Naive thymus-derived CD4-positive, alpha-beta T cell (primary cell): ENCODE data around the gene CLIC4. TPM values are rescaled to one million over a fixed set of nuclear protein-coding genes. Genes with fewer than 3 reads are reported as not detected.
"Not testable (repeated sequence)": the region's sequence is repeated elsewhere in the genome, so short reads cannot be mapped to it uniquely, and the experiment has no call there.

Source experiments
- ATAC-seq: fragments of 150-1000 bp; cut with Tn5 transposase; 2 replicates; pipeline ENCODE4 v1.10.0; 2021; ENCODE audit warnings: mild to moderate bottlenecking, moderate library complexity
- CTCF ChIA-PET: fragments of 350-600 bp; sonication (Branson Sonifier 250); formaldehyde crosslinking; loops from one replicate; lab custom pipeline; 2021; ENCODE audit warnings: antibody characterized with exemption; lab: Charles Lee
- POLR2A ChIA-PET: fragments of 350-600 bp; sonication (Branson Sonifier 250); formaldehyde crosslinking; loops from one replicate; lab custom pipeline; 2021; ENCODE audit warnings: antibody characterized with exemption, inconsistent platforms; lab: Charles Lee
- DNase-seq, 9 donors: peaks; one replicate each; pipeline versions ENCODE4 v3.0.0 to v3.0.0-alpha.2; 2020 to 2022; ENCODE audit warnings: mixed read lengths in 1 of 9
- H3K27ac ChIP-seq: one replicate; pipeline ENCODE4 v1.7.0; 2013; ENCODE audit warnings: mild to moderate bottlenecking, low read depth, low read length, moderate library complexity
- H3K27me3 ChIP-seq, 2 donors: one replicate each; pipeline ENCODE4 v1.7.0; 2013; ENCODE audit warnings: low read length in 2 of 2, mild to moderate bottlenecking in 2 of 2, moderate library complexity in 2 of 2; ENCODE audit not compliant: control insufficient read depth in 2 of 2, insufficient read depth in 2 of 2
- H3K36me3 ChIP-seq, 3 experiments: 1 replicate in 2 of 3; 2 replicates in 1 of 3; pipeline ENCODE4 v1.7.0; 2013; ENCODE audit warnings: low read length in 3 of 3, mild to moderate bottlenecking in 3 of 3, moderate library complexity in 1 of 3; ENCODE audit not compliant: insufficient read depth in 3 of 3, control insufficient read depth in 2 of 3
- H3K4me1 ChIP-seq, 2 donors: one replicate each; pipeline ENCODE4 v1.7.0; 2013; ENCODE audit warnings: low read length in 2 of 2, mild to moderate bottlenecking in 2 of 2, moderate library complexity in 1 of 2; ENCODE audit not compliant: control insufficient read depth in 2 of 2, insufficient read depth in 2 of 2
- H3K4me3 ChIP-seq: 2 replicates; pipeline ENCODE4 v1.7.0; 2013; ENCODE audit warnings: mild to moderate bottlenecking, low read length
- H3K9me3 ChIP-seq, 3 experiments: 1 replicate in 2 of 3; 2 replicates in 1 of 3; pipeline ENCODE4 v1.7.0; 2013; ENCODE audit warnings: low read length in 3 of 3; ENCODE audit not compliant: control insufficient read depth in 2 of 3
- H3K27ac Mint-ChIP-seq, 9 donors: one replicate each; pipeline ENCODE4 v1.8.0; 2020 to 2022; ENCODE audit warnings: mixed read lengths in 9 of 9, mild to moderate bottlenecking in 8 of 9, moderate library complexity in 5 of 9, inconsistent platforms in 2 of 9
- H3K27me3 Mint-ChIP-seq, 5 donors: one replicate each; pipeline ENCODE4 v1.8.0; 2021 to 2022; ENCODE audit warnings: mixed read lengths in 5 of 5, mild to moderate bottlenecking in 1 of 5
- H3K36me3 Mint-ChIP-seq, 5 donors: one replicate each; pipeline ENCODE4 v1.8.0; 2020 to 2022; ENCODE audit warnings: mixed read lengths in 5 of 5, mild to moderate bottlenecking in 3 of 5, inconsistent platforms in 1 of 5
- H3K4me1 Mint-ChIP-seq, 7 donors: one replicate each; pipeline ENCODE4 v1.8.0; 2020 to 2022; ENCODE audit warnings: mixed read lengths in 7 of 7, mild to moderate bottlenecking in 3 of 7, inconsistent platforms in 1 of 7
- H3K4me3 Mint-ChIP-seq, 10 donors: one replicate each; pipeline ENCODE4 v1.8.0; 2020 to 2022; ENCODE audit warnings: mild to moderate bottlenecking in 10 of 10, mixed read lengths in 10 of 10, moderate library complexity in 6 of 10, inconsistent platforms in 2 of 10
- H3K9me3 Mint-ChIP-seq, 11 donors: one replicate each; pipeline ENCODE4 v1.8.0; 2020 to 2022; ENCODE audit warnings: mixed read lengths in 11 of 11, mild to moderate bottlenecking in 4 of 11, inconsistent platforms in 1 of 11, moderate library complexity in 1 of 11
- intact Hi-C, 2 donors: fragments of 100-400 bp; cut with micrococcal nuclease; formaldehyde crosslinking; loops; one replicate each; pipeline ENCODE4 v1.15.1; 2023
- polyA plus RNA-seq, 2 donors: library from polyadenylated mRNA; unstranded; fragments of 300-500 nt; fragmentation: Illumina TruSeq; gene quantifications; one replicate each; pipeline ENCODE4 v1.2.3, GENCODE V29; 2021
- total RNA-seq, 6 experiments: library from RNA in 5 of 6; stranded (reverse) in 5 of 6; gene quantifications; 1 replicate in 5 of 6; 2 replicates in 1 of 6; pipeline ENCODE4 v1.2.3 and lab custom pipeline; 2021 to 2026

CLIC4 gene
- total and polyA plus RNA-seq, 7 experiments from 2014 or later: 0.54 to 16.8 (median 1.7) TPM

GRCh38 chr1:24783713-24784112 lies 38.5 kb downstream of the CLIC4 start:
- no peaks in the 10 kb centered on the region for H3K36me3 Mint-ChIP-seq
- no peak overlapping the region for H3K4me3 ChIP-seq
- no peak overlapping the region for H3K27ac Mint-ChIP-seq
- H3K27ac ChIP-seq: no peak overlapping the region
- POLR2A ChIA-PET: no interaction called here
- ATAC-seq (no peak), DNase-seq (no peak)
- H3K4me1 Mint-ChIP-seq: peaks cover 0 to 2% (median 0%) of the 10 kb centered on the region in 7 donors
- no peaks in the 10 kb centered on the region for H3K27me3 Mint-ChIP-seq
- H3K9me3 ChIP-seq: no peaks in the 10 kb centered on the region
- H3K36me3 ChIP-seq: no peaks in the 10 kb centered on the region
- H3K9me3 Mint-ChIP-seq: no peaks in the 10 kb centered on the region
- no peaks in the 10 kb centered on the region for H3K4me1 ChIP-seq
- no peaks in the 10 kb centered on the region for H3K27me3 ChIP-seq
- H3K4me3 Mint-ChIP-seq: no peak overlapping the region
- CTCF ChIA-PET: no interaction called here
- intact Hi-C loops: no loop called here

- no peak overlapping the region for H3K4me3 Mint-ChIP-seq
- Histone ChIP-seq H3K9me3 (no peaks in the 10 kb centered on the region), H3K4me1 (no peaks in the 10 kb centered on the region), H3K4me3 (no peak overlapping the region), H3K36me3 (no peaks in the 10 kb centered on the region), H3K27me3 (no peaks in the 10 kb centered on the region), H3K27ac (no peak overlapping the region)
- no peaks in the 10 kb centered on the region for H3K9me3 Mint-ChIP-seq
- no peaks in the 10 kb centered on the region for H3K36me3 Mint-ChIP-seq
- ATAC-seq (no peak), DNase-seq (no peak)
- no peak overlapping the region for H3K27ac Mint-ChIP-seq
- CTCF ChIA-PET: no interaction called here
- intact Hi-C loops: no loop called here
- POLR2A ChIA-PET: no interaction called here
- H3K4me1 Mint-ChIP-seq: peaks cover 0 to 2% (median 0%) of the 10 kb centered on the region in 7 donors
- no peaks in the 10 kb centered on the region for H3K27me3 Mint-ChIP-seq
These were observed 40.9 kb downstream of the CLIC4 start for GRCh38 chr1:24786191-24786590.

DNA sequence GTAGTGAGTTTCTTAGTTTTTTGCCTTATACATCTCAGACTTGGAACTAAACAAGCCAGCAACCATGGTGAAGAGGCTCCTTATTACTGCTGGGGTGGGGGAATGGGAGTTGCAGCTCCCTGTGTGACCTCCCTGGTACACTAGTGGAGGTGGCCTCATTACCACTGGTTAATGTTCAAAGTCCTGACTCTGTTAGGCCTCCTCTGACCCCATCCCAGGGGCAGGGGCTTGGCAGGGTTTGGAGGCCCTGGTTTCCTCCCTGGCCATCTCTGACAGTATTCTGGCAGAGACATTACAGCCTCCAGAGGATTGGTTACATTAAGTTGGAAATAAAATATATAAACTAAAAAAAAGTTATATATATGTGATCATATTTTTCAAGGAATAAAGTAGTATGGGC lies 45.2 kb downstream of the CLIC4 start:
- no peaks in the 10 kb centered on the region for H3K36me3 Mint-ChIP-seq
- no peaks in the 10 kb centered on the region for H3K27me3 Mint-ChIP-seq
- DNase-seq: no peak
- H3K4me3 Mint-ChIP-seq: no peak overlapping the region
- CTCF ChIA-PET: no interaction called here
- H3K27ac ChIP-seq: no peak overlapping the region
- intact Hi-C loops: no loop called here
- no peaks in the 10 kb centered on the region for H3K27me3 ChIP-seq
- peaks cover 0 to 2% (median 0%) of the 10 kb centered on the region in 7 donors for H3K4me1 Mint-ChIP-seq
- H3K9me3 Mint-ChIP-seq: no peaks in the 10 kb centered on the region
- no peaks in the 10 kb centered on the region for H3K4me1 ChIP-seq
- H3K36me3 ChIP-seq: no peaks in the 10 kb centered on the region
- no peak overlapping the region for H3K27ac Mint-ChIP-seq
- no peak for ATAC-seq
- H3K9me3 ChIP-seq: no peaks in the 10 kb centered on the region
- POLR2A ChIA-PET: no interaction called here
- H3K4me3 ChIP-seq: no peak overlapping the region

GRCh38 chr1:24793447-24794129 lies 48.3 kb downstream of the CLIC4 start:
- POLR2A ChIA-PET: no interaction called here
- Mint-ChIP-seq H3K36me3 (peaks cover 0 to 10% (median 0%) of the 10 kb centered on the region in 5 donors), H3K4me3 (no peak overlapping the region), H3K27me3 (no peaks in the 10 kb centered on the region), H3K4me1 (no peaks in the 10 kb centered on the region), H3K9me3 (peaks cover 0 to 6% (median 0%) of the 10 kb centered on the region in 11 donors), H3K27ac (peak overlapping the region in 1 of 9 donors; percentile 20)
- no peak for DNase-seq
- Histone ChIP-seq H3K27me3 (no peaks in the 10 kb centered on the region), H3K27ac (no peak overlapping the region), H3K4me3 (no peak overlapping the region), H3K4me1 (no peaks in the 10 kb centered on the region), H3K9me3 (no peaks in the 10 kb centered on the region), H3K36me3 (no peaks in the 10 kb centered on the region)
- ATAC-seq: no peak
- intact Hi-C loops: no loop called here
- CTCF ChIA-PET: no interaction called here

DNA sequence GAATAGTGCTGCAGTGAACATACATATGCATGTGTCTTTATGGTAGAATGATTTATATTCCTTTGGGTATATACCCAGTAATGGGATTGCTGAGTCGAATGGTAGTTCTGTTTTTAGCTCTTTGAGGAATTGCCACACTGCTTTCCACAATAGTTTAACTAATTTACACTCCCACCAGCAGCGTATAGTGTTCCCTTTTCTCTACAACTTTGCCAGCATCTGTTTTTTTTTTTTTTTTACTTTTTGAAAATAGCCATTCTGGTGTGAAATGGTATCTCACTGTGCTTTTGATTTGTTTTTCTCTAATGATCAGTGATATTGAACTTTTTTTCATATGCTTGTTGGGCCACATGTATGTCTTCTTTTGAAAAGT lies 48.9 kb downstream of the CLIC4 start:
- H3K4me3 Mint-ChIP-seq, CTCF ChIA-PET, H3K36me3 Mint-ChIP-seq, H3K4me1 ChIP-seq, DNase-seq, H3K9me3 ChIP-seq, H3K27ac ChIP-seq, H3K4me1 Mint-ChIP-seq, H3K27me3 ChIP-seq, H3K9me3 Mint-ChIP-seq, H3K36me3 ChIP-seq, ATAC-seq, intact Hi-C loops, POLR2A ChIA-PET, H3K4me3 ChIP-seq, H3K27me3 Mint-ChIP-seq: not testable (repeated sequence)
- H3K27ac Mint-ChIP-seq: peak overlapping the region in 1 of 9 donors; percentile 20

- ChIA-PET CTCF (no interaction called here), POLR2A (no interaction called here)
- Mint-ChIP-seq H3K4me1 (no peaks in the 10 kb centered on the region), H3K4me3 (no peak overlapping the region), H3K27ac (no peak overlapping the region), H3K27me3 (no peaks in the 10 kb centered on the region), H3K36me3 (peaks cover 0 to 10% (median 0%) of the 10 kb centered on the region in 5 donors), H3K9me3 (peaks cover 0 to 6% (median 0%) of the 10 kb centered on the region in 11 donors)
- intact Hi-C loops: no loop called here
- H3K4me3 ChIP-seq: no peak overlapping the region
- ATAC-seq (no peak), DNase-seq (no peak)
- no peaks in the 10 kb centered on the region for H3K9me3 ChIP-seq
- H3K36me3 ChIP-seq: no peaks in the 10 kb centered on the region
- no peaks in the 10 kb centered on the region for H3K27me3 ChIP-seq
- H3K27ac ChIP-seq: no peak overlapping the region
- no peaks in the 10 kb centered on the region for H3K4me1 ChIP-seq
These were observed 50.0 kb downstream of the CLIC4 start for GRCh38 chr1:24795236-24795635.

DNA sequence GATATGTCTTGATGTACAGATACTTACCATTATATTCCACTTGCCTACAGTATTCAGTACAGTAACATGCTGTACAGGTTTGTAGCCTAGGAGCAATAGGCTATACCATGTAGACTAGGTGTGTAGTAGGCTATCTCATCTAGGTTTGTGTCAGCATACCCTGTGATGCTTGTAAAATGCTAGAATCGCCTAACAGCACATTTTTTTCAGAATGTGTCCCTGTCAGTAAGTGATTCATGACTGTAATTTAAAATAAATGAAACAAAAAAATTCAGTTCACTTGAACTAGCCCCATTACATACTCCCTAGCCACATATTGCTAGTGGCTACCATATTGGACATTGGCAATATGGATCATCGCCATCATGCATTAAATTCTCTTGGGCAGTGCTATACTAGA lies 51.3 kb downstream of the CLIC4 start:
- Mint-ChIP-seq H3K36me3 (peaks cover 0 to 10% (median 0%) of the 10 kb centered on the region in 5 donors), H3K4me3 (no peak overlapping the region), H3K9me3 (peaks cover 0 to 6% (median 0%) of the 10 kb centered on the region in 11 donors), H3K27ac (no peak overlapping the region), H3K4me1 (peaks cover 0 to 5% (median 0%) of the 10 kb centered on the region in 7 donors), H3K27me3 (no peaks in the 10 kb centered on the region)
- no peak for ATAC-seq
- no peaks in the 10 kb centered on the region for H3K4me1 ChIP-seq
- no peak overlapping the region for H3K4me3 ChIP-seq
- H3K27me3 ChIP-seq: no peaks in the 10 kb centered on the region
- no peak for DNase-seq
- no peaks in the 10 kb centered on the region for H3K9me3 ChIP-seq
- ChIA-PET POLR2A (no interaction called here), CTCF (no interaction called here)
- H3K36me3 ChIP-seq: no peaks in the 10 kb centered on the region
- H3K27ac ChIP-seq: no peak overlapping the region
- intact Hi-C loops: no loop called here
